Measurements from ENCODE around the gene DSCAM.

Gene DSCAM

DNA sequence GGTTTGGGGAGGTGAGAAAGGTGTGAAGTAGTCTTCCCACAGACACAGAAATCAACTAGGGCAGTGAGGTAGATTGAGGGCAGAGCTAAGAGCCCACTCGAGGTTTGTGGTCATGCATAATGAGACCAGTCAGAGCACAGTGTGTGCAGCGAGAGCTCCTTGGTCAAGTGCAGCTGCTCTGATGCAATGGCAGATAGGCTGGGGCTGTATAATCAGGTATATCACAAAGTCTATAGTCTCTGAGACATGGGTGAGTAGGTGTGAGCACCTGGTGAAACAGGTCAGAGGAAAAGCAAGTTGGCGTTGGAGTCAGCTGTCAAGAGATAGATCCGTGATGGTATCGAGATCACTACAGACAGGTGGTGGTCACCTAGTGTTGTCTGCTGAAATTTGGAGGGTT, 17.6 kb downstream of the DSCAM start:
- Mint-ChIP-seq H3K9me3 (peaks cover 3 to 7% of the 10 kb centered on the region in 2 donors), H3K27me3 (no peaks in the 10 kb centered on the region), H3K27ac (no peak overlapping the region), H3K4me3 (no peak overlapping the region), H3K36me3 (no peaks in the 10 kb centered on the region), H3K4me1 (no peaks in the 10 kb centered on the region)
- ATAC-seq (replicated peaks) (no peak), DNase-seq (no peak)

GRCh38 chr21:40827509-40827908, 19.4 kb downstream of the DSCAM start:
- no peak overlapping the region for H3K4me3 Mint-ChIP-seq
- no peaks in the 10 kb centered on the region for H3K27me3 Mint-ChIP-seq
- DNase-seq, result no peak
- H3K4me1 Mint-ChIP-seq, result no peaks in the 10 kb centered on the region
- peaks cover 3 to 7% of the 10 kb centered on the region in 2 donors for H3K9me3 Mint-ChIP-seq
- no peak for ATAC-seq (replicated peaks)
- H3K27ac Mint-ChIP-seq, result no peak overlapping the region
- H3K36me3 Mint-ChIP-seq, result no peaks in the 10 kb centered on the region

GRCh38 chr21:40819071-40819900, 27.7 kb downstream of the DSCAM start:
- H3K4me3 Mint-ChIP-seq, result no peak overlapping the region
- no peak overlapping the region for H3K27ac Mint-ChIP-seq
- H3K36me3 Mint-ChIP-seq, result no peaks in the 10 kb centered on the region
- H3K4me1 Mint-ChIP-seq, result no peaks in the 10 kb centered on the region
- no peaks in the 10 kb centered on the region for H3K27me3 Mint-ChIP-seq
- peaks cover 7 to 9% of the 10 kb centered on the region in 2 donors for H3K9me3 Mint-ChIP-seq
- ATAC-seq (replicated peaks), result no peak
- no peak for DNase-seq

GRCh38 chr21:40813918-40814317, 33.0 kb downstream of the DSCAM start:
- Mint-ChIP-seq H3K27ac (no peak overlapping the region), H3K4me3 (no peak overlapping the region), H3K27me3 (no peaks in the 10 kb centered on the region), H3K4me1 (no peaks in the 10 kb centered on the region), H3K9me3 (no peaks in the 10 kb centered on the region), H3K36me3 (no peaks in the 10 kb centered on the region)
- DNase-seq, result no peak
- no peak for ATAC-seq (replicated peaks)

GRCh38 chr21:40809673-40810197, 37.2 kb downstream of the DSCAM start:
- Mint-ChIP-seq H3K4me1 (no peaks in the 10 kb centered on the region), H3K9me3 (peaks cover 0 to 1% of the 10 kb centered on the region in 2 donors), H3K36me3 (no peaks in the 10 kb centered on the region), H3K4me3 (no peak overlapping the region), H3K27me3 (no peaks in the 10 kb centered on the region), H3K27ac (no peak overlapping the region)
- DNase-seq (no peak), ATAC-seq (replicated peaks) (no peak)

DNA sequence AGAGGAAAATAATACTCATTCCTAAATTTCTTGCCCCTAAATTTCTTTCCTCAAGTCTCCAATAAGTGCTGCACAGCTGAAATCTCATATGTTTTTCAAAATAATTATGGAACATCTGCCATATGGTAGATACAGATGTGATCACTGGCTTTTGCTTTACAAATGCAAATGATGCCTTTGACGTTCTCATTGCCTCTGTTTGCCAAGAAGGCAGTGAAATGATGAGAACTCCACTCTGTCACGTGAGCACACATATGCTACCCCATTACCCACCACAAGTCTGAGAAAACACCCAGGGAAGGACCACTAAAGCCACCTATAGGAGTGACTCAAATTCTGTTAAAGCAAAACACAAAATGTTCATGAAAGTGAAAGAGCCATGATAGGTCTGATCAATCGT, 43.9 kb downstream of the DSCAM start:
- Mint-ChIP-seq H3K27me3 (no peaks in the 10 kb centered on the region), H3K9me3 (peaks cover 9 to 12% of the 10 kb centered on the region in 2 donors), H3K27ac (no peak overlapping the region)

DNA sequence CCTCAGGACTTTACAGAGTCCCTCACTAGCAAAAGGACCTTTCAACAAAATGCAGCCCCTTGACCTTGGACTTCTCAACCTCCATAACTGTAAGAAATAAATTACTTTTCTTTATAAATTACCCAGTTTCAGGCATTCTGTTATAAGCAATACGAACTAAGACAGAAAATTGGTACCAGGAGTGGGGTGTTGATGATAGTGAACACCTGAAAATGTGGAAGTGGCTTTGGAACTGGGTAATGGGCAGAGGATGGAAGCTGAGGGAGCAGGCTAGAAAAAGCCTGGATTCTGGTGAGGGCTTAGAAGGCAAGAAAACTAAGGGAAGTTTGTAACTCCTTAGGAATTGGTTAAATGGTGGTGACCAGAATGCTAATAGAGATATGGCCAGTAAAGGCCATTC, 46.8 kb downstream of the DSCAM start:
- no peaks in the 10 kb centered on the region for H3K36me3 Mint-ChIP-seq

More for the DNA sequence above, 43.9 kb downstream of the DSCAM start:
- Mint-ChIP-seq H3K4me1 (no peaks in the 10 kb centered on the region), H3K4me3 (no peak overlapping the region), H3K36me3 (no peaks in the 10 kb centered on the region)
- ATAC-seq (replicated peaks) (no peak), DNase-seq (no peak)

GRCh38 chr21:40797891-40798290, 49.1 kb downstream of the DSCAM start:
- H3K4me3 Mint-ChIP-seq, result no peak overlapping the region
- H3K9me3 Mint-ChIP-seq, result peaks cover 11 to 13% of the 10 kb centered on the region in 2 donors
- H3K36me3 Mint-ChIP-seq, result no peaks in the 10 kb centered on the region
- DNase-seq, result no peak
- H3K27me3 Mint-ChIP-seq, result no peaks in the 10 kb centered on the region
- H3K4me1 Mint-ChIP-seq, result no peaks in the 10 kb centered on the region
- H3K27ac Mint-ChIP-seq, result no peak overlapping the region
- ATAC-seq (replicated peaks), result no peak

More for the DNA sequence above, 46.8 kb downstream of the DSCAM start:
- Mint-ChIP-seq H3K9me3 (peaks cover 11% of the 10 kb centered on the region in 2 donors), H3K27ac (no peak overlapping the region), H3K4me3 (no peak overlapping the region), H3K4me1 (no peaks in the 10 kb centered on the region), H3K27me3 (no peaks in the 10 kb centered on the region)
- ATAC-seq (replicated peaks), result no peak
- DNase-seq, result no peak

DNA sequence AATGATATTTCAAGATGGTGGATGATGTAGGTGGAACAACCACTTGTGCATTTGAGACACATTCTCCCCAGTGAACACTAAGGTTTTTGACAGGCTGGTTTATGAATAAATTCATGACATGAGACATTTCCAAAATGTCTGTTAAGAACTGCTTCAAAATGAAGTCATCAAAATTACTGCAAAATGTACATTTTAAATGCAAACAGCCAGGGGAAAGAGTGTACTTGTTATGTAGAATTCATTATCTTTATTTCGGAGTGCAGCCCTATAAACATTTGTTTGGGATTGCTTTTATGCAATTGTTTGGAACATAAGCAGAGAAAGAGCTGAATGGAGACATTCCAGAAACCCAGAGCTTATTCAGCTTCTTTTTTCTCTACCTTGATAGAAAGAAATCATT, 49.5 kb downstream of the DSCAM start:
- no peaks in the 10 kb centered on the region for H3K4me1 Mint-ChIP-seq
- H3K36me3 Mint-ChIP-seq, result no peaks in the 10 kb centered on the region
- ATAC-seq (replicated peaks), result no peak
- no peak overlapping the region for H3K27ac Mint-ChIP-seq
- peaks cover 11 to 13% of the 10 kb centered on the region in 2 donors for H3K9me3 Mint-ChIP-seq
- no peaks in the 10 kb centered on the region for H3K27me3 Mint-ChIP-seq
- no peak overlapping the region for H3K4me3 Mint-ChIP-seq
- DNase-seq, result no peak

GRCh38 chr21:40796464-40796863, 50.5 kb downstream of the DSCAM start:
- Mint-ChIP-seq H3K4me3 (no peak overlapping the region), H3K36me3 (no peaks in the 10 kb centered on the region), H3K27ac (no peak overlapping the region), H3K4me1 (no peaks in the 10 kb centered on the region), H3K9me3 (peaks cover 11 to 13% of the 10 kb centered on the region in 2 donors), H3K27me3 (no peaks in the 10 kb centered on the region)
- no peak for ATAC-seq (replicated peaks)
- DNase-seq, result no peak

DNA sequence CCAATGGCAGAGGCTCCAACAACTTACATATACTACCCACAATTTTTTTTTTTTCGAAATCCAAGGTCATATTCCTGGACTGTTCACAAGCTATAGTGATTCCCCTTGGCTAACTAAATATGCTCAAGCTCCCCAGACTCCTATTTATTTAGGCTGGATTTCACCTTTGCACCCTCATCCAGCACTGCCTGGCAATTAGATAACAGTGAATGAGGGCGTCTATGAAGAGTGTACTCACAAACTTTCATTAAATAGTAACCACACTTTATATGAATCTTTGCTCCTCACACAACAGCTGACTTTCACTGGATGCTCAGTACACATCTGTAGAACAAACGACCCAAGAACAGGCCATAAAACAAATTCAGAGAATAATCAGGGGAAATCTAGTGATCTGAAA, 51.6 kb downstream of the DSCAM start:
- H3K9me3 Mint-ChIP-seq, result peaks cover 9 to 12% of the 10 kb centered on the region in 2 donors

GRCh38 chr21:40792691-40793456, 54.1 kb downstream of the DSCAM start:
- Mint-ChIP-seq H3K4me1 (no peaks in the 10 kb centered on the region), H3K9me3 (peaks cover 4 to 5% of the 10 kb centered on the region in 2 donors), H3K36me3 (no peaks in the 10 kb centered on the region), H3K27me3 (no peaks in the 10 kb centered on the region), H3K4me3 (no peak overlapping the region), H3K27ac (no peak overlapping the region)
- DNase-seq (no peak), ATAC-seq (replicated peaks) (no peak)

More for the DNA sequence above, 51.6 kb downstream of the DSCAM start:
- Mint-ChIP-seq H3K36me3 (no peaks in the 10 kb centered on the region), H3K4me3 (no peak overlapping the region), H3K27ac (no peak overlapping the region), H3K27me3 (no peaks in the 10 kb centered on the region), H3K4me1 (no peaks in the 10 kb centered on the region)
- DNase-seq, result no peak
- ATAC-seq (replicated peaks), result no peak

DNA sequence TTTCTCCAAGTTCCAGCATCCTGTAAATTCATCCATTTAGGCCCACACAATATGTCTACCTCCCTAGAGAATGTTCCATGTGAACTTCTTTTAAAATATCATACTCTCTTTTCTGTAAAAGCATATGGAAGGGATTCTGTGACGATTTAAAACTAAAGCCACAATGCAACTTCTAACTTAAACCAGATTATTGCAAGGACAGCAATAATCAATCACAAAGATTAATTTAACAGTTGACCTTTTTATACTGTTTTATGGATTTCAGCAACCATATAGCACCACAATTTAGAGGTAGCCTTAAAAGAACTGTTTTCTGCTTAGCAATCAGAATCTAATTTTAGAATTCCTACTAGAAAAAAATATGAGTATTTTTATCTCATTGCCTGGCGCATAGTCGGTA, 58.3 kb downstream of the DSCAM start:
- Mint-ChIP-seq H3K4me3 (no peak overlapping the region), H3K4me1 (no peaks in the 10 kb centered on the region), H3K27ac (no peak overlapping the region), H3K36me3 (no peaks in the 10 kb centered on the region), H3K27me3 (no peaks in the 10 kb centered on the region), H3K9me3 (peaks cover 0 to 7% of the 10 kb centered on the region in 2 donors)
- DNase-seq (no peak), ATAC-seq (replicated peaks) (no peak)

DNA sequence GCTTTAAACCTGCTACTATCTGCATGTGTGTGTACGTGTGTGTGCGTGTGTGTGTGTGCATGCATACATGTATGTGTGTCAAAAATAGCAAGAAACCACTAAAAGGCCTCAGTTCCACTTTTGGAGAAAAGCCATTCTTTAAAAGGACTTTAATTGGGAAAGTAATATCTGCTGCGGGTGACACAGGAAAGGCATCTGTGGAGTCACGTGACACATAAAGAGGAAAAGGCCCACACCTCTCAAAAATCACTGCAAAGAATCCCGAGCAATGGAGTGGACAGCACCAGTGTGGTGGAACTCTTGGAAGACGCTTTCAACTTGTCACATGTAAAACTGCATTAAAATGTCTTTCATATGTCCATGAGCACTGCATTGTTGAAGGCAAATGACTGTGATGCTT, 63.6 kb downstream of the DSCAM start:
- no peaks in the 10 kb centered on the region for H3K4me1 Mint-ChIP-seq

More for the DNA sequence above, 63.6 kb downstream of the DSCAM start:
- Mint-ChIP-seq H3K27ac (no peak overlapping the region), H3K4me3 (no peak overlapping the region), H3K27me3 (no peaks in the 10 kb centered on the region), H3K36me3 (no peaks in the 10 kb centered on the region), H3K9me3 (peaks cover 0 to 6% of the 10 kb centered on the region in 2 donors)
- no peak for DNase-seq
- no peak for ATAC-seq (replicated peaks)

Data from stimulated activated naive B cell treated with anti-CD40 and anti-IgM and Interleukin-4, amounts not matched to agents 10 μg/mL and 1 μg/mL and 100 μg/mL, for 72 hours (primary cell).